K562 (cell line): ENCODE results near the gene SCMH1. TPM values are rescaled to one million over a fixed set of nuclear protein-coding genes. Genes with fewer than 3 reads are reported as not detected.

Source experiments
- ATAC-seq: fragments of 200-7000 bp; cut with Tn5 transposase; 3 replicates; pipeline ENCODE4 v1.9.1; 2020; ENCODE audit warnings: moderate library complexity
- BruUV-seq: library from RNA; stranded (reverse); fragments of 400-500 nt; replicated peaks from 2 replicates; lab custom pipeline; 2021; lab: Mats Ljungman, UMichigan
- CTCF ChIA-PET: fragments of 300-600 bp; formaldehyde crosslinking; extraction: SDS; loops from one replicate; lab custom pipeline; 2021; ENCODE audit warnings: low intra/inter-chr PET ratio; lab: Yijun Ruan, JAX
- POLR2A ChIA-PET: fragments of 300-600, 350-650 bp; sonication (Branson Sonifier 250); formaldehyde crosslinking; extraction: SDS; loops from one replicate; lab custom pipeline; 2021; ENCODE audit warnings: antibody characterized with exemption, inconsistent platforms; lab: Yijun Ruan, JAX
- DNase-seq, 4 experiments: peaks; one replicate each; pipeline versions ENCODE4 v3.0.0 to v3.0.0-alpha.2; 2011 to 2018; ENCODE audit warnings: low spot score in 3 of 4, mixed read lengths in 3 of 4; ENCODE audit errors: extremely low read depth in 1 of 4
- FAIRE-seq: peaks from 2 replicates; lab custom pipeline; 2011; peaks lifted over from hg19 to GRCh38; lab: Jason Lieb, UNC
- H2AFZ ChIP-seq: 2 replicates; pipeline ENCODE4 v1.6.0; 2011; ENCODE audit warnings: low read depth, low read length, control low read depth, inconsistent platforms
- H3K27ac ChIP-seq: fragments of 200-600 bp; 3 replicates; pipeline ENCODE4 v1.8.0; 2011; ENCODE audit warnings: low read depth, mild to moderate bottlenecking, control low read depth, inconsistent platforms, low read length, moderate library complexity, mixed read lengths; ENCODE audit errors: extremely low read depth
- H3K27me3 ChIP-seq, 2 experiments: fragments of 300-600 bp in 1 of 2; 2 replicates in 1 of 2; 3 replicates in 1 of 2; pipeline versions ENCODE4 v1.6.0 to v1.8.0; 2011; ENCODE audit warnings: inconsistent platforms in 2 of 2, low read length in 2 of 2, mild to moderate bottlenecking in 1 of 2, mixed read lengths in 1 of 2, moderate library complexity in 1 of 2; ENCODE audit not compliant: control insufficient read depth in 2 of 2, insufficient read depth in 2 of 2
- H3K36me3 ChIP-seq: fragments of 300-600 bp; 3 replicates; pipeline ENCODE4 v1.8.0; 2011; ENCODE audit warnings: mild to moderate bottlenecking, low read length, inconsistent platforms; ENCODE audit not compliant: control insufficient read depth, insufficient read depth
- H3K4me1 ChIP-seq, 2 experiments: fragments of 200-600 bp in 1 of 2; replicated peaks in 1 of 2; 2 replicates in 1 of 2; 3 replicates in 1 of 2; pipeline versions ENCODE4 v1.5.1 to v1.8.0; 2011; ENCODE audit warnings: inconsistent platforms in 2 of 2, low read length in 2 of 2, mild to moderate bottlenecking in 1 of 2, mixed read lengths in 1 of 2, moderate library complexity in 1 of 2; ENCODE audit not compliant: control insufficient read depth in 2 of 2, insufficient read depth in 2 of 2
- H3K4me2 ChIP-seq: 2 replicates; pipeline ENCODE4 v1.6.1; 2011; ENCODE audit warnings: low read length, control low read depth, inconsistent platforms, mixed read lengths; ENCODE audit not compliant: insufficient read depth
- H3K4me3 ChIP-seq: fragments of 200-600 bp; sonication (generic), shearing (Covaris generic); 2 replicates; pipeline ENCODE4 v1.5.1; 2016; ENCODE audit warnings: control low read depth, inconsistent platforms
- H3K79me2 ChIP-seq: fragments of 200-600 bp; 3 replicates; pipeline ENCODE4 v1.8.0; 2011; ENCODE audit warnings: low read length, inconsistent platforms; ENCODE audit not compliant: control insufficient read depth, insufficient read depth
- H3K9ac ChIP-seq, 2 experiments: 2 replicates each; pipeline versions ENCODE4 v1.6.0 to v1.6.1; 2011; ENCODE audit warnings: low read depth in 2 of 2, low read length in 2 of 2, control low read depth in 1 of 2, inconsistent platforms in 1 of 2, mild to moderate bottlenecking in 1 of 2, mixed read lengths in 1 of 2; ENCODE audit not compliant: insufficient read depth in 1 of 2
- H3K9me1 ChIP-seq: one replicate; pipeline ENCODE4 v1.6.0; 2011; ENCODE audit warnings: inconsistent platforms, mild to moderate bottlenecking, low read length, moderate library complexity; ENCODE audit not compliant: control insufficient read depth, insufficient read depth
- H3K9me3 ChIP-seq: replicated peaks from 2 replicates; pipeline ENCODE4 v1.5.1; 2011; ENCODE audit warnings: low read depth, low read length, inconsistent platforms; ENCODE audit not compliant: control insufficient read depth, insufficient read depth
- H4K20me1 ChIP-seq: replicated peaks from 2 replicates; pipeline ENCODE4 v1.6.1; 2011; ENCODE audit warnings: low read length, inconsistent platforms, mixed read lengths; ENCODE audit not compliant: control insufficient read depth, insufficient read depth
- HDAC2 ChIP-seq: fragments of 450-650 bp; IDR thresholded peaks from 2 replicates; pipeline ENCODE4 v1.6.1; 2016; ENCODE audit warnings: mild to moderate bottlenecking
- MAFK ChIP-seq: IDR thresholded peaks from 2 replicates; pipeline ENCODE4 v1.6.1; 2011; ENCODE audit warnings: low read length, improper control_type of control experiment
- NFE2L1 ChIP-seq: fragments of 450-650 bp; IDR thresholded peaks from 2 replicates; pipeline ENCODE4 v1.6.1; 2016; ENCODE audit warnings: missing genetic modification characterization, low read depth, mild to moderate bottlenecking, missing compliant biosample characterization, moderate library complexity, borderline replicate concordance
- NFYB ChIP-seq: IDR thresholded peaks from 2 replicates; pipeline ENCODE4 v1.6.1; 2011; ENCODE audit warnings: mild to moderate bottlenecking, moderate library complexity; ENCODE audit not compliant: insufficient read length; ENCODE audit errors: extremely low read depth
- SLC30A9 ChIP-seq: fragments of 250-450 bp; sonication (Bioruptor Pico); IDR thresholded peaks from 2 replicates; pipeline ENCODE4 v1.8.0; 2022; ENCODE audit warnings: mild to moderate bottlenecking, moderate library complexity
- SUPT5H ChIP-seq: fragments of 450-650 bp; IDR thresholded peaks from 2 replicates; pipeline ENCODE4 v1.6.1; 2016
- ZC3H8 ChIP-seq: fragments of 450-650 bp; IDR thresholded peaks from 2 replicates; pipeline ENCODE4 v1.6.1; 2017
- WGBS: fragments of 100-300 bp; shearing (Covaris generic); methylation state at CpG from one replicate; pipeline ENCODE4 v1.1.6; 2016; ENCODE audit warnings: low coverage, mixed read lengths; ENCODE audit not compliant: insufficient coverage; ENCODE audit errors: missing lambda C conversion rate; 5-methylcytosine and 5-hydroxymethylcytosine counted together
- in situ Hi-C: fragments of 300-500 bp; cut with MboI; formaldehyde crosslinking; loops from 4 replicates; pipeline ENCODE4 v1.15.0; 2018; ENCODE audit warnings: inconsistent platforms, mixed read lengths
- intact Hi-C: fragments of 100-400 bp; cut with micrococcal nuclease; formaldehyde crosslinking; loops from 2 replicates; pipeline ENCODE4 v1.14.2; 2022
- polyA plus RNA-seq, 8 experiments: library from polyadenylated mRNA; depleted of rRNA in 4 of 8; stranded (reverse) in 5 of 8; unstranded in 3 of 8; fragments of >200 nt; fragmentation: Nextera tagmentation in 2 of 8; fragmentation: Illumina TruSeq in 1 of 8; extraction: Ambion mirVana in 2 of 8; extraction: Trizol in 1 of 8; gene quantifications; 2 replicates each; pipeline versions ENCODE4 v1.2.1 to v1.2.3, GENCODE V29; 2011 to 2014; ENCODE audit warnings: inconsistent platforms in 1 of 8, missing spikeins in 1 of 8
- total RNA-seq, 7 experiments: library from RNA; depleted of rRNA in 6 of 7; stranded (reverse); fragments of >200 nt in 6 of 7; fragmentation: Illumina TruSeq in 2 of 7; extraction: Trizol in 2 of 7; gene quantifications; 2 replicates each; pipeline versions ENCODE4 v1.2.1 to v1.2.3, GENCODE V29; 2011 to 2021; ENCODE audit warnings: low replicate concordance in 1 of 7
- TF ChIP-seq, protein P1 (sequence below): fragments of 450-650 bp; IDR thresholded peaks from 2 replicates; pipeline ENCODE4 v1.6.1; 2016

SCMH1 gene
- total and polyA plus RNA-seq, 9 of the 15 experiments (the other 6 are each of a cell fraction or from before 2014, with no cell fraction given) = 8.5 to 37.0 (median 26.8) TPM

DNA sequence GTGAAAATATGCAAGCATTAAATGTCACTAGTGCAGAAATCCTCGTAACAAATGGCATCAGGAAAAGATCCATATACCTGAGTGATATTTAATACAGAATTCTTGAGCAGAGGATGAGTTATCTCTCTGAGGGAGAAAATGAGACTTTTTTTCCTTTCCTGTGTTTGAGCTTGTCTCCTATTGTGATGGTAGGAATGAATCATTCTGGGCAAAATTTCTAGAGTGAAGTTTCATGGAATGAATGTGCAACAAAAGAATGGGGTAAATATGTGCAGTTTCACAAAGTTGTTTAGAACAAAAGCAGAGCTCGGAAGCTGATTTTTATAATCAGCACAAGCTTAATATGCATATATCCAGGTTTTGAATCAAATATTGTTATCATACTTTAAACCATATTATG lies 258.0 kb downstream of the SCMH1 start:
- 98% methylated on average over 2 of the region's 2 CpGs for WGBS
- no peaks in the 10 kb centered on the region for H3K9me3 ChIP-seq
- peaks cover 11% of the 10 kb centered on the region for H4K20me1 ChIP-seq
- intact Hi-C loops (no loop called here), in situ Hi-C loops (no loop called here)
- no peak for ATAC-seq
- H3K79me2 ChIP-seq = peaks cover 55% of the 10 kb centered on the region
- H3K27ac ChIP-seq = no peak overlapping the region
- H3K4me3 ChIP-seq = no peak overlapping the region
- no peak for FAIRE-seq
- ChIA-PET CTCF (no interaction called here), POLR2A (interaction anchor here (0.6 to 3.9 kb wide), 5 partner anchors 9 to 104 kb away, joined by 3 to 24 read pairs (median 3); no protein-coding TSS in a partner anchor)
- H3K9me1 ChIP-seq = peaks cover 4% of the 10 kb centered on the region
- H3K9ac ChIP-seq = no peak overlapping the region
- no TSS peak for BruUV-seq
- no peak overlapping the region for H2AFZ ChIP-seq
- H3K27me3 ChIP-seq = no peaks in the 10 kb centered on the region
- no peak overlapping the region for H3K4me2 ChIP-seq
- peaks cover 82% of the 10 kb centered on the region for H3K36me3 ChIP-seq
- H3K4me1 ChIP-seq = peaks cover 20 to 30% of the 10 kb centered on the region in 2 experiments
- no peak for DNase-seq
- TF ChIP-seq MAFK = no peak
- no peak for TF ChIP-seq HDAC2
- no peak for TF ChIP-seq SUPT5H
- TF ChIP-seq SLC30A9 (CRISPR knock-in tag) = no peak
- TF ChIP-seq, protein P1, sequence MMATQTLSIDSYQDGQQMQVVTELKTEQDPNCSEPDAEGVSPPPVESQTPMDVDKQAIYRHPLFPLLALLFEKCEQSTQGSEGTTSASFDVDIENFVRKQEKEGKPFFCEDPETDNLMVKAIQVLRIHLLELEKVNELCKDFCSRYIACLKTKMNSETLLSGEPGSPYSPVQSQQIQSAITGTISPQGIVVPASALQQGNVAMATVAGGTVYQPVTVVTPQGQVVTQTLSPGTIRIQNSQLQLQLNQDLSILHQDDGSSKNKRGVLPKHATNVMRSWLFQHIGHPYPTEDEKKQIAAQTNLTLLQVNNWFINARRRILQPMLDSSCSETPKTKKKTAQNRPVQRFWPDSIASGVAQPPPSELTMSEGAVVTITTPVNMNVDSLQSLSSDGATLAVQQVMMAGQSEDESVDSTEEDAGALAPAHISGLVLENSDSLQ = no peak
- TF ChIP-seq NFE2L1 (tag) = no peak
- TF ChIP-seq ZC3H8 = no peak
- TF ChIP-seq NFYB = no peak
